GM21528 (cell line): Measurements from ENCODE around the gene NHLRC4.
"Not testable (repeated sequence)": the region's sequence is repeated elsewhere in the genome, so short reads cannot be mapped to it uniquely, and the experiment has no call there.

ENCODE experiments used
- ATAC-seq: cut with Tn5 transposase; IDR thresholded peaks from one replicate; pipeline ENCODE4 v1.9.1; 2021; ENCODE audit warnings: mild to moderate bottlenecking, moderate library complexity; ENCODE audit not compliant: unreplicated experiment, low FRiP score

NHLRC4 gene

DNA sequence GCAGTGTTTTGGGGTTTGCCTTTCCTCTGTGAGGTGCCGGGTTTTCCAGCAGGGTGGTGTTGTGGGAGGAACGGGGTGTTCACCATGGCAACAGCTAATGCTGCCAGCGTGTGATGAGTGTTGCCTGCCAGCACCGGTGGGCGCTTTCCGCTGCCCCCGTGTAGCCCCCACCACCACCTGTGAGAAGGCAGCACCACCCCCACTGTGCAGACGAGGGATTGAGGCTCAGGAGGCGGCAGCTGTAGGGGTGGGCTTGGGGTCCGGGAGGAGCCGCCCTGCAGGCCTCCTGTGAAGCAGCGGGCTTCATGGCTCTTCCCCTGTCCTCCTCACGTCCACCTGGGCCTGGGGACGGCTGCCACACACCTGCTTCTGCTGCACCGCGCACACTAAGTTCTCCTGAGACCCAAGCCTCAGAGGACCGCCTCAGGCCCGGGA, 28.3 kb downstream of the NHLRC4 start:
- no peak for ATAC-seq

- no peak for ATAC-seq
Measured at GRCh38 chr16:595942-596735, 29.3 kb downstream of the NHLRC4 start.

DNA sequence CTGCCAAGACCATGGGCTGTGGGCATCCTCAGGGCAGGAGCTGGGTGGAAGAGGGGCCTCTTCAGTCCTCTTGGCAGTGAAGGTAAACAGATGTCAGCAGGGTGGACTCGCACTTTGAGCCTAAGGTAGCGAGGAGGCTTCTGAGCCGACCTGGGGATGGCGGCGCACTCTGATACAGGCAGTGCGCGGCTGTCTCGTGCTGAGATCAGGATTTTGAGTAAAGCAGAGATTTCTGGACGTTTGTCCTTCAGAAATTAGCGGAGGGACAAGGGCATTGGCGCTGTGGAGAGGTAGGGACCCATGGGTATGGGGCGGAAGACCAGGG, 29.9 kb downstream of the NHLRC4 start:
- ATAC-seq = no peak

GRCh38 chr16:597655-598054, 30.9 kb downstream of the NHLRC4 start:
- ATAC-seq = not testable (repeated sequence)

DNA sequence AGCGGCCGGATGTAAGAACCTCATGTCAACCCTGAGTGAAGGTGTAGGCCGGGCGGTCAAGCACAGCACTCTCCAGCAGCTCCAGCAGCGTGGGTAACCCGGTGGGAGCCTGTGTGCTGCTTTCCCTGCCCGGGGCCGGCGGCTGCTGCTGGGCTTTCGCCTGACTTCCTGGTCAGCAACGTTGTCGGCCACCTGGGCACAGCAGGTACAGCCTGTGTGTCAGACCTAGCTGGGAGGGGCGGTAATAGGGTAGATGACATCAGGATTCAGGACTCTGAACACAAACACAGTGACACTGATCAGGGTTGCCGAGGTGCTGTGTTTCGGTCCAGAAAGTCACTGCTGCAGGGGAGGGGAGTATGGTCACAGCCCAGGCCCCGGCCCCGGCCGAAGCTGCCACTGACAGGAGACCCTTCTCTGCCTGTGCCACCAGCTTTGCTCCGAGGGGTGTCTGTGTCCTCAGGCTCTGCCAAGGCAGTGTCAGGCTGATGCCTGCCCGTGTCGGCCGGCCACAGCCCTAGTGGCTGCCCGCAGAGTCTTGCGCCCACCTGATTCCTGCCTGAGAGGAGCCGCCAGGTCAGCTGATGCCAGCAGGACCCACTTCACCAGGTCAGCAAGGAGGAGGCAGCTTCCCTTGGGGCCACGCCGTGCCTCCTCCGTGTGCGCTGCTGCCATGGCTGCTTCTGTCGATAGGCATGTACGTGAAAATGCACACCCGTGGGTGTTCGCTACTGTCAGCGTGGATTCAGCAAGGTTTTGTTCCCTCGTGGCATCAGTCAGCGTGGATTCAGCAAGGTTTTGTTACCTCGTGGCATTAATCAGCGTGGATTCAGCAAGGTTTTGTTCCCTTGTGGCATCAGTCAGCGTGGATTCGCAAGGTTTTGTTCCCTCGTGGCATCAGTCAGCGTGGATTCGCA, 32.3 kb downstream of the NHLRC4 start:
- ATAC-seq = no peak

- ATAC-seq = no peak
Measured at GRCh38 chr16:600781-601180, 34.0 kb downstream of the NHLRC4 start.

DNA sequence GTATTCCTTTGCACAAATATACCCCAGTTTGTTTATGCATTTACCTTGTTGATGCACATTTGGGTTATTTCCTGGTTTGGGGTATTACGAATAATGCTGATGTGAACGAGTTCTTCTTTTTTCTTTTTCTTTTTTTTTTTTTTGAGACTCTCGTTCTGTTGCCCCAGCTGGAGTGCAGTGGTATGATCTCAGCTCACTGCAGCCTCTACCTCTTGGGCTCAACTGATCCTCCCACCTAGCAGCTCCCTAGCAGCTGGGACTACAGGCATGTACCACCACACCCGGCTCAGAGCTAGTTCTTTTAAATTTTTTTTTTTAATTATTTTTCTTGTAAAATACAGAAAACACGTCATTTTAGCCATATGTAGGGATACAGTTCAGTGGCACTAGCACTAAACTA, 37.1 kb downstream of the NHLRC4 start:
- ATAC-seq = no peak

DNA sequence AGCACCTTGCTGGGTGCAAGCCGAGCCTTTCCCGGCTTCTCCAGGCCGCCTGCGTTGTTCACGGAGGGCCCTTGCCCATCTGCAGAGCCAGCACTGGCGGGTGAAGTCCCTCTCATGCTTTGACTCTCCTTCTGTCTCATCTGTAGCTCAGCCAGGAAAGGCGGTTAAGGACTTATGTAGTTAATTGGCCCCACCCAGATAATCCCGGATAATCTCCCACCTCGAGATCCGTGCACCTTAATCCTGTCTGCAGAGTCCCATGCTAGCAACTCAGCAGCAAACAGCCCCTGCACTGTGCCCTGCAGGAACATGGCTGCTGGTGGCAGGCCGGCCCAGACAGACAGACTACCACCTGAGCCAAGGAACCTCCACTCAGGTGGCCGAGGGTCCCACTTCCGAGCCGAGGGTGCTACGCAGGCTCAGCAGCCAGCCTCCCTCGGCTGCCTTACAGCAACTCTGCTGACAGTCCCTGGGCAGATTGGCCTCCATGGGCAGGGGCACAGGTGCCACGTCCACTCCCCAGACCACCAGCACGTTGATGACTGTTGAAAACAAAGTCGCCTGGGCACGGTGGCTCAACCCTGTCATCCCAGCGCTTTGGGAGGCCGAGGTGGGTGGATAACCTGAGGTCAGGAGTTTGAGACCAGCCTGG, 40.0 kb downstream of the NHLRC4 start:
- ATAC-seq = no peak

DNA sequence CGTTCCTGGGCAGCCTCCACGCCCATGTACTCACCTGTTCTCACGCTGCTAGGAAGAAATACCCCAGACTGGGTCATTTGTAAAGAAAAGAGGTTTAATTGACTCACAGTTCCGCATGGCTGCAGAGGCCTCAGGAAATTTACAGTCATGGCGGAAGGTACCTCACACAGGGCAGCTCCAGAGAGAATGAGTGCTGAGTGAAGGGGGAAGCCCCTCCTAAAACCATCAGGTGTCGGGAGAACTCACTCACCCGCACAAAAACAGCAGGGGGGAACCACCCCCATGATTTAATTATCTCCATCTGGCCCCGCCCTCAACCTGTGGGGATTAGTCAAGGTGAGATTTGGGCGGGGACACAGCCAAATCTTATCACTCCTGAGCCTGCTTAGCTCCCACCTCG, 41.2 kb downstream of the NHLRC4 start:
- no peak for ATAC-seq

DNA sequence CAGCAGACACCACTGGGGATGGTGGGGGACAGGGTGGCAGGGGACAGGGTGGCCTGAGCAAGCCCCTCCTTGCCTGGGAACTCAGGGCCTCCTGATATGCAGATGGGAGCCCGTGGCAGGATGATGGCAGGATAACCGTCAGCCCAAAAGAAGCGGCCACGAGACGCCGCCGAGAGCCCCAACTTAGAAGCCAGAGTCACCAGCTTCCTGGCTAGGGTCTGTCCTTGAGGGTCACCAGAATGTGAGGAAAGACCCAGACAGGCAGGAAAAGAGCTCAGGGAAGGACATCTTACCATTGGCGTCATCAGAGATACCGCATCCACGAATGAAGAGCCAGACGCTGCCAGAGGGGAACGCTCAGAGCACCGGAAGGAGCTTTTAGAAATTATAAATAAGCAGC, 42.5 kb downstream of the NHLRC4 start:
- no peak for ATAC-seq

DNA sequence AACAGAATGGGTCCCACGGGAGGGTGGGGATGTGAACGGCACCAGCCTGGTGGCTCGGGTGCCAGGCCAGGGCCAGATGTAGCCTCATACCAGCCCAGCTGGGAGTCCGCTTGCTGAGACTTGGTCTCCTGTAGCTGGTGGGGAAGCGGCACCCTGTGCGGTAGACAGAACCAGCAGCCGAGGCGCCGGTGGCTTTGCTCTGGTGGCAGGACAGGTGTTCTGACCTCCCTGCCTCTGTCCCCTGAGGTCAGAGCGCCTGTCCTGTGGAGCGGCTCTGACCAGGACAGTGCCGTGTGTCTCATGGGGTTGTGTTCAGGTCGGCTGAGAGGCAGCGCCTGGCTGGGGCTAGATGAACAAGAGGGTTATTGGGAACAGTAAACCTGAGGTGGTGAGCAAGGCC, 43.2 kb downstream of the NHLRC4 start:
- no peak for ATAC-seq

- ATAC-seq = no peak
Measured at GRCh38 chr16:610513-611381, 43.9 kb downstream of the NHLRC4 start.

DNA sequence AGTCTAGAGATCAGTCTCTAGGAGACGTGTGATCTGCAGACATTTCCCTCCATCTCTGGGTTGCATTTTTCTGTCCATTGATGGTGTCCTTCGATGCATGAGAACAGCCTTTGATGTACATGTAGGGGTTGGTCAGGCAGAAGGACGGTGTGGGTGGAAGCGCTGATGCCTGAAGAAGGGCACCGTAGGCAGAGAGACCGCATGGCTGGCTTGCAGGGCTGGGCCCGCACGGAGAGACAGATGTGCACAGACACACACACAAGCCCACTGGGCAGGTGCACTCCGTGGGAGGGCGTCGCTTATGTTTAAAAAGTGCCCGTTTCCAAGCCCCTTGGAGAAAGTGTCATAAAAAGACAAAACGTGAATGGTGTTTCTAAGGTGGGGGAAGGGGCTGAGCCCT, 48.3 kb downstream of the NHLRC4 start:
- no peak for ATAC-seq

GRCh38 chr16:616733-617586, 50.2 kb downstream of the NHLRC4 start:
- no peak for ATAC-seq

GRCh38 chr16:617855-618254, 51.0 kb downstream of the NHLRC4 start:
- no peak for ATAC-seq
